G401 (cell line): ENCODE data around the gene DMBT1. TPM values are rescaled to one million over a fixed set of nuclear protein-coding genes. Genes with fewer than 3 reads are reported as not detected.

ENCODE experiments used
- DNase-seq: peaks from one replicate; pipeline ENCODE4 v3.0.0-alpha.2; 2015; ENCODE audit warnings: low spot score
- in situ Hi-C: cut with HindIII; loops from 2 replicates; pipeline ENCODE4 v1.10.0; 2016; ENCODE audit warnings: low sequenced_read_pairs, mixed read lengths
- total RNA-seq: library from RNA; depleted of rRNA; stranded (reverse); fragments of >200 nt; shearing (Covaris generic); gene quantifications from 2 replicates; pipeline ENCODE4 v1.2.3, GENCODE V29; 2014

DMBT1 gene
- total RNA-seq, 1 experiment from 2014 or later = not detected

DNA sequence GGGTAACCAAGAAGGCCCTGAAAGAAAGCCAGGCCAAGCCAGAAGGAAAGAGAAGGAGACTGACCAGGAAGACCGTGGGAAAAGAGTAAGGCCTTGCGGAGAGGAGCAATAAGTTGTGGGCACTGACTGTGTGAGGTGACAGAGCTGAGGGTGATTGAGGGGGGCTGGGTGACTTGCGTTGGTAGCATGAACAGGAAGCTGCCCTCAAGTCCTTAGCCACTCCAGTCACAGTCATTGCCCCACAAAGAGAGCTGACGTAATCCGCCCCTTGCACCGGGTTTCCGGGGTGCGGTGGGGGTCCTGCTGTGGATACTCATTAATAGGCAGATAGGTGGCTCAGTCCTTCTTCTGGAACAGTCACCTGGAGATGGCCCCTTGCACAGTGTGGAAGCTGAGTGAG is 16.1 kb upstream of the DMBT1 start:
- in situ Hi-C loops = no loop called here
- DNase-seq = no peak

DNA sequence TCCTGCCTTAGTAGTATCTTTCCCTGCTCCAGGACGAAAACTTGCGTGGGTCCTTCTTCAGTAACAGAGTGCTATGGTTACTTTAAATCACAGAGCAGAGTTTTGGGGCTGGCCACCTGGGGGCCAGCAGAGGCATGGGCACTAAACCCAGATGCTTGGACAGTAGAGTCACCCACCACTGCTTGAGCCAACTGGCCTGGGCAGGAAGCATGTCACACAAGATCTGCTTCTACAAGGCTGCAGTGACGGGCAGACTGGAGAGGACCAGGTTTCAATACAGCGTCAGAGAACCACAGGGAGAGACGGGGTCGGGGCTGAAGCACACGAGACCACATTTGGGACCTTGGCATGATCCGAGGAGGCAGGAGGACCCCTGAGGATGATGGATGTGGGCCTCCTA is 14.3 kb upstream of the DMBT1 start:
- DNase-seq = no peak
- in situ Hi-C loops = no loop called here

DNA sequence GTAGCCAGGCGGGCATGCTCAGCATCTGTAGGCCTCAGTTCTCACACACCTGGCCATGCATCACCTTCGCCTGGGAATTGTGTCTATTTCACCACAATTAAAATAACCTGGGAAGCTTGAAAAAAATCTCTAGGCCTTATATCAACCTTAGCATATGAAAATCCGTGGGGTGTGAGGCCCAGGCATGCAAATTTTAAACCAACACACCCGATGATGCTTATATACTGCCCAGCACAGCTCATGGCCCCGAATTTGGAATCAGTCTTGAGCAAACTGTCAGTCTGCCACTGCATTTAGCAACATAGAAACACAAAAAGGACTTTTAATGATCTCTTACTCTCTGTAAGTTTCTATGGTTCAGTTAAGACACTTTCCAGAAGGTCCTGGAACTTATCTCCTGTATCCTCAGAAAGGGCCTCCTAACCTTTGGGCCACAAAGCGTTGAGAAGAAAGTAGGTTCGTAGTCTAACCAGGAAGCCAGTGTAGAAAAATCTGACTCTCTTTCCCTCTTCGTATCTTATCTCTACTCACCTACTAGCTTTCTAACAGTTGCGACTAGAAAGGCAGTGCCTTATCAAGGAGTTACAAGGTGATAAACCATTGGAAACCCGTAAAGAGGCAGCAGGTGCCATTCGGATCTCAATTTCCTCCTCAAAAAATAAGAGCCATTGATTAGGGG is 12.0 kb upstream of the DMBT1 start:
- DNase-seq = no peak
- in situ Hi-C loops = no loop called here

DNA sequence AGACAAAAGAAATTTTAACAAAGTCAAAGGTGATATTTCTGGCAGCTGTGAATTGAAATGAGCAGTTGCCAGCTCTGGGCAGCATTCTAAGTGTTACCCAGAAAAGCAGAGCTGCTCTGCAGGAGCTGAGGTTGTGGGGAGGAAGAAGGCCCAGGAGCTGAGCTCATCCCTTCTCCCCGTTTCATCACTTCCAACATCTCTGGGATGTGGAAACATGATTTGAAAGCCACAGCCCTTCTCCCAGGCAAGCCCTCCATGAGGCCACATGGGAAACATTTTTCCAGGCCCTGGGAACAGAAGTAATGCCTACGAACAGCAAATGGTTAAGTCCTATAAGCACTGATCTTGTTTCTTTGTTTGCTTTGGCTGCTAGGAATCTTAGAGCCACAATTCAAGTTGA is 10.9 kb upstream of the DMBT1 start:
- in situ Hi-C loops = no loop called here
- no peak for DNase-seq

DNA sequence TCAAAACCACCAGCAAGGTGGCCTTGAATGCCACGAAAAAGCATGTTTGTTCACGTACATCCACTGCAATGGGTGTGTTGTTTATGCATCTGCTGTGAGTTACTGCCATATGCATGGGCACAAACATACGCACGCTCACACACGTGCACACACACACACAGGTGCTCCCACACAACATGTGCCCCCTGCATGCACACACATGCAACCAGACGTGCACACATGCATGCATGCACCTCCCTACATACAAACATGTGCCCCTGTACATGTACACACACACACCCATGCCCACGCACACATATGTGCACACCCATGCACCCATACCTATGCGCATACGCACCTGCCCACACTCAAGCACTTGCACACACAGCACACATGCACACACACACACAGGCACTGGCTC is 10.1 kb upstream of the DMBT1 start:
- in situ Hi-C loops = no loop called here
- no peak for DNase-seq

DNA sequence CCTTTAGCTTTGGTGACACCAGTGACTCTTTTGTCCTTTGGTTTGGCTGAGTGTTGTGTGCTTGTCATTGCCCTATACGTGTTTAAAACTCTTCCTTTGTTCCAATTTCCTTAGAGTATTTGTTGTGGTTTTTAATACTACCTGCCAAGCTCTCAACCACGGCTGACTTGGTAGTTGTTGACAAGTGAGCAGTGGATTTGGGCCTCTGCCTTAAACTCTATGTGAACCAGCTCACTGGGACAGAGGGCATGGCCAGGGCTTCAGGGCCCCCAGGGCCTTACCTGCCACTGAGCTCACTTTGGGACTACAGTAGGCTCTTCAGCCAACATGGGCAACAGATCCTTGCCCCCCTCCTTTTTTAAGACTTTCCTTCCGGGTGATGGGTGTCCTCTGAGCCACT is 9.6 kb upstream of the DMBT1 start:
- DNase-seq = no peak
- in situ Hi-C loops = no loop called here

DNA sequence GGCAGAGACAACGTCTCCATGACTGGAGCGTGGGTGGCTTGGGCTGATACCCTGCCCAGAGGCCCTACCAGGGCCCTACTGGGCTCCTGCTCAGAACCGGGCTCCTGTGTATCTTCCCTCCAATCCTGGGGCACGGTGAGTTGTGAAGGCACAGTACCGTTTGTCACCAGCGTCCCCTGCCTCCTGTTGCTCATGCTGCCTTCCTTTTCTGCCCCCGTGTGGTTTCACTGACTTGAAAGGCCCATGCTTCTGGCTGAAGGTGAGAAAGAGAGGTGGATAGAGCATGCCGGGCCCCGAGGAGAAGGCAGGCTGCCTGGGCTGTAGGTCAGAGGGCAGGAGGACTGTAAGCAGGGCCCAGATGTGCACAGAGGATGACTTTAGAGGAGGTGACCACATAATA is 9.1 kb upstream of the DMBT1 start:
- in situ Hi-C loops = no loop called here
- no peak for DNase-seq

DNA sequence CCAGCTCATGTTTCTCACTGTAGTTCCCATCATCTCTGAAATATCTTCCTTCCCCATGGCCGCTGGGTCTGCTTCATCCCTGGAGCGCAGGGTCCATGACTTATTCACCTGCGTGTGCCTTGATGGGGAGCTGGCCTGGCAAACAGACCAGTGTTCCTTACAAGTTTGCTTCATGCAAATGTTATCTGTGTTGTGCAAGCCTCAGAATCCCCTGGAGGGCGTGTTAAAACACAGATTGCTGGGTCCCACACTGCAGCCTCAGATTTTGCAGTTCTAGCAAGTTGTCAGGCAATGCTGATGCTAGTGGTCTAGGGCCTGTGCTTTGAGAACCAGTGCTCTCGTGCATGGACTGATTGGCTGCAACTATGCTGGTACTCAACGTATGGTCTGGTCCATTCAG is 7.2 kb upstream of the DMBT1 start:
- in situ Hi-C loops = no loop called here
- DNase-seq = no peak

DNA sequence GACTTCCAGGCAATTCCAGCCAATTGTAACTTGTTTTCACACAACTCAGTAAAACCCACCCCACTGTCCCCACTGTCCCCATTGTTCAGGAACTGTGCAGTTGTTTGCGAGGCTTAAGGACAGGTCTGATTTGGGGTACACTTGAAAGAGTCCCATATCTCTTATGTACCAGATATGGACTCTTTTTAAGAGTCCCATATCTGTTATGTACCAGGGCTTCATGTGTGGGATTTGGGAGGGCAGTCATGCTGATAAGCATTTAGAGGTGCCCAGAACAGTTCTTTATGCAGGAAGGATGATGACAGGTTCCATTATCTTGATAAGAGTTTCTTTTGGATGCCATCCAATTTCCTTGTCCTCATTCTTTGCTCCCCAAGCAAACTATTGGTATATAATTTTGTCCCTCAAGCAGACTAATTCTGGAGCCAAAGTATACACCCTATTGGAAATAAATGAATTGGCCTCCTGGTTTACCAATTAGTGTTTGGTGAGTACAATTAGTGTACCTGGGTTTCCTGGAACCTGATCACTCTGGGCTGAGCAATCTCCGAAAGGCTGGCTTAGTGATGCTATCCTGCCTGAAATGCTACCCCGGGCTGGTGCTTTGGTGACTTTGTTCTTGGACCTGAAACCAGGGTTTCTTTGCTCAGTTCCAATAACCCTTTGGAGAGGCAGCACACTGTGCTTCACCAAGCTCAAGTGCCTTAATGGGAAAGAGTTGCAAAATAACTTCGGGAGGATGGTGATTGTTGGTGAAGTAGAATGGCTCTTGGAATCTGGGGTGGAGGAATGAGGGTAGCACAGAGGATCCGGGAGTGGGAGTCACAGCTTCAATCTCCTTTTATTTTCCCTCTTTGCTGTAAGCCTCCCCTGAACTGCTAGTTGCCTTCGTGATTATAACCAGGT is 6.2 kb upstream of the DMBT1 start:
- no peak for DNase-seq
- in situ Hi-C loops = no loop called here

DNA sequence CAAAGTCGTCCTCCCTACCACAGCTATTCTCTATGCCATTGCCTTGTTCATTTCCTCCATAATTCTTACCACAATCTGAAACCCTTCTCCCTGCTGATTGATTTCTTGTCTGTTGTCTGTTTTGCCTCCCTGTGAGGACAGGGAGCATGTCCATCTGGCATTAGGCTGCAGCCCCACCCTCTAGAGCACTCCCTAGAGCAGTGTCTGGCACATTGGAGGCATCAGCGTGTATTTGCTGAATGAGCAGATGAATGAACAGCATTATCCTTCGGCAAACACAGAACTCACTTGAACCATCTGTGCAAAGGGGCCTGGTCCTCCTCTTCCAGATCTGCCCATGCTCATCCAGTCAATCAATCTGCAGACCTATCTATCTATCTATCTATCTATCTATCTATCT is 5.1 kb upstream of the DMBT1 start:
- DNase-seq = no peak
- in situ Hi-C loops = no loop called here

DNA sequence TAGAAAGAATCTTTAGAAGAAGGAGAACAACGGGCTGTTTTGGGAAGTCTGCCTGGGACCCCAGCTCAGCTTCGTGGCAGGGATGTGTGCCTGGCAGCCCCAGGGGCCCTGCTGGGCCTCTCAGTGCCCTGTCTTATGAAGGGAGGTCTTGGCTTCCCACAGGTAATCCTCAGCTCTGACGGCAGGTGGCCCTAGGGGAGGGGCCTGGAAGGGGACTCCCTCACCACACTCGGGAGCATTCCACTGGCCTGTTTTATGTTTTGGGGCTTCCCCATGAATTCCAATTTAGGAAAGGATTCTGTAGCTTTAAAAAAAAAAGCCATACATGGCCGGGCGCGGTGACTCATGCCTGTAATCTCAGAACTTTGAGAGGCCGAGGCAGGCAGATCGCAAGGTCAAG is 3.0 kb upstream of the DMBT1 start:
- in situ Hi-C loops = no loop called here

DNA sequence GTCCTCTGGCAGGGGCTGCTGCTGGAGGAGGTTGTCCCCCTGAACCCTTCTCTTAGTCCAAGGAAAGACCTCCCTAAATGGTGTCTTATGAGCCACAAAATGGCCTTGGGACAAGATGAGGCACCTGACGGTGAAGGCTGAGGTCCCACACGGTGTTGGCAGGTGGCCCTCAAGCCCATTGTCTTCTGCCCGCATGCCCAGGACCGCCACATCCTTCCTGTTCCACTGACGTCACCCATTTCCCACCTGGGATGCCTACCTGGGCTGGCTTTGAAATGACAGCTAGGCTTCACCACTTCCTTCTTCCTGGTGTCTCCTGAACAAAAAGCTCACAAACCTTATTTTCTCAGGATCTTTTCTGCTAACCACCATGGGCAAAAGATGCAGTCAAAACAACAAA is 2.1 kb upstream of the DMBT1 start:
- in situ Hi-C loops = no loop called here
- DNase-seq = no peak

More for the DNA sequence above, 3.0 kb upstream of the DMBT1 start:
- DNase-seq = no peak

DNA sequence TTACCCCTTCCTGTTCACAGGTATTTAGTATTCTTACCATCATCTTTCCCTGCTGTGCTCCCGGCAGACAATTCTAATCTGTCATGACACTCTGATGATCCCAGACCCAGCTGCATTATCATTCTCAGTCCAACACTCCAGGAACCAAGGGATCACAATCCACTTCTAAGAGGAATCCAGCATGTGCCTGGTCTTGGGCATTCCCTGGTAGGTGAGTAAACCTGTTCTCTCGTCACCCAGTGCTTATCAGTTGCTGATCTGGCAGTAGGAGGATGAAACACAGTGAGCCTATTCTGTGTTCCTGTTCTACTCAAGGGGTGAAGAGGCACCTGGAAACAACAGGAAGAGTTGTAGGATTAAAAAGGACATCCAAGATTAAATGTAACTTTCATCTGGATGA is 1.3 kb upstream of the DMBT1 start:
- DNase-seq = no peak
- in situ Hi-C loops = no loop called here

DNA sequence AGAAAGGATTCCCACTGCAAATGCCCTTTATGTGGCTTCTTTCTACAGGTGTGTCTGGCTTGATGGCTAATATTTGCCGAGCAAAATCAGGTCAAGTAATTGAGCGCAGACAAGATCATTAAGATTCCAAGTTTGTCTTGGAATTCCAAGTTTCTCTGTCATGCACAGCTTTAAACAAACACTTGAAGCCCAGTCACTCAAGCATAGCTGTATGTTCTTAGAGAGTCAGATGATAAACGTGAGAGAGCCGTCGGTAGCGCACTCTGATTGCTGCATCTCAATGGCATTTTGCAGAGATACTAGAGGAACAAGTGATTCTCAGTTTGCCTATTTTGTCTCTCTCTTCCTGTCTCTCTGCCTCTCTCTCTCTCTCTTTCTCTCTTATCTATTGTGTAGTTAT is 658 bp downstream of the DMBT1 start:
- in situ Hi-C loops = no loop called here
- DNase-seq = no peak

DNA sequence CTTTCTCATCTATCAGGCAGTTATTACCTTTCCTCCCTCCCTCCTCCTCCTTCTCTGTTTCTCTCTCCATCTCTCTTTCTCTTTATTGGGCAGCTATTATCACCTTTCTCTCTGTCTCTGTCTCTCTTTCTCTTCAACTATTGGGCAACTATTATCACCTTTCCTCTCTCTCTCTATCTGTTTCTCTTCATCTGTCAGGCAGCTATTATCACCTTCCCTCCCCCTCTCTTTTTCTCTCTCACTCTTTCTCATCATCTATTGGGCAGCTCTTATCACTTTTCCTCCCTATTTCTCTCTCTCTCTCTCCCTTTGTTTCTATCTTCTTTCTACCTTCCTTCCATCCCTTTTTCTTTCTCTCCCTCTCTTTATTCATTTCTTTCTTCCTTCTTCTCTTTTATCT is 1.2 kb downstream of the DMBT1 start:
- in situ Hi-C loops = no loop called here
- no peak for DNase-seq

DNA sequence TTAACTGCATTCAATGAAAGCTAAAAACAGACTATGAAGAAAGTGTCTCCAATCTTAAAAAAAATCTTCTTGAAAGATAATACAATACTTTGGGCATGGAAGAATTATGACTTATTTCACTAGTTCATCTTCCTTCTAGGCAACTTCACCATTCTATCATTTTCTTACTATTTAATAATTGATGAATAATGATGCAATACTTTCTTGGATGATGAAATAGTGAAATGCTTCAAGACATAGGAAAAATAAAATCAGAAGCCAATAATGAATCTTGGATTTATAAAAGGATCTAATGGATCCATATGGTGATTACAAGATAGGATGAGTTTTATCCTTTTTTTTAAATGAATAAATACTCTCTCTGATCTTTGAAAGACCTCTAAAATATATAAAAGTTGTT is 4.4 kb downstream of the DMBT1 start:
- in situ Hi-C loops = no loop called here
- no peak for DNase-seq

DNA sequence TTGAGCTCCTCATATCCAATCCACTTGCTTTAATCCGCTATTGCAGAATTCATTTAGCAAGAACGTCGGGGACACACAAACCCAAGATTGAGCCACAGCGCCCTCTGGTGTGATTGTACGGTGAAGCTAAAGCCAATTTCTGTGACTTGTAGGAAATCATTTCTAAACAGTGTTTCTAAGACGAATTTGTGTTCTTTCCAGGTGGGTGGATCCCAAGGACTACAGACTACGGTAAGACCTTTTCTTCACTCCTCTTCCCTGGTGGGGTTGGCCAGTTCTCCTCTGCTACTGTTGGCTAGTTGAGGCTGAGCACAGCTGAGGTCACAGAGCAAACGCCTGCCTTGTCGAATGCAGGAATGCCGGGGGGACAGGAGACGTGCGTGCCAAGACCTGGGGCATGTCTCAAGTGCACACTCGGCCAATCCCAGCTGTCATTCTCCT is 5.2 kb downstream of the DMBT1 start:
- DNase-seq = peak; percentile 57
- in situ Hi-C loops = no loop called here

DNA sequence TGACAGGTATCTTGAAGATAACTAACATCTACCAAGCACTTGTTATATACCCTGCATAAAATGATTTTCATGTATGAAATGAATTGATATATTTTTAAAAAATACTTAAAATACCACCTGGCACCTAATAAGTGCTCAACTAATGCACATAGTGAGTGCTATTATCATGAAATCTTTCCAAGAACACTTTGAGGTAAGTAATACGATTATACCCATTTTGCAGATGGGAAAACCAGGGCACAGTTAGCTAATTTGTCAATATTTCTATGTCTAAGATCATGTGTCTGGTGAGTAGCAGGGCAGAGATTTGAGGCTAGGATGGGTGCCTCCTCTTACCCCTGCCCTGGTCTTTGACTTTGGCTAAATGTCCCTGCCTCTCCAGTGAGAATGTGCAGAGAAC is 6.1 kb downstream of the DMBT1 start:
- in situ Hi-C loops = no loop called here

DNA sequence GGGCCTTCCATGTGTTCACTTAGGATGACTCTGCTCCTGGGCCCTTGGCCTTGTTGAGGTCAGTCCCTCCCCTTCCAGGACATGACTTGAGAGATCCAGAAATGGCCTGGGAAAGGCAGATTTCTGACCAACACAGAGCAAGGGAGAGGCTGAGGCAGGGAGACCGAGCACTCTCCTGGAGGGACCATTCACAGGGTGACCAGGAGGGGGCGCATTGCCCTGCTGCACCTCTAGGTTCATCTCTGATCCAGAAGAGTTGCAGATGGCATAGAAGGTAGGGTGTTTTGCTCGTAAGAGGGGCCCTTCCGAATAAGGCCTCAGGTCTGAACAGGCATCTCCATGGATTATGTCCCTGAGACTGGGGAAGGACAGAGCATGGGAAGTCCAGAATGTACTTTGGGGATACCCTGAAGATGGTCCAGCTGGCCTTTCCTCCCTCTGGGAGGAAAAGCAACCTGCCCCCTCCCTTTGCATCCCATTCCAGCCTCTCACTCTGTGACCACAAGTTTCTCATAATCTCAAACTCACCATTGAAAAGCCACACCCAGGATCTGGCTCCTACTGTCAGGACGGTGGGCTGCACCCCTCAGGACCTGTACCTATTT is 6.6 kb downstream of the DMBT1 start:
- in situ Hi-C loops = no loop called here
- no peak for DNase-seq

More for the DNA sequence above, 6.1 kb downstream of the DMBT1 start:
- DNase-seq = no peak

DNA sequence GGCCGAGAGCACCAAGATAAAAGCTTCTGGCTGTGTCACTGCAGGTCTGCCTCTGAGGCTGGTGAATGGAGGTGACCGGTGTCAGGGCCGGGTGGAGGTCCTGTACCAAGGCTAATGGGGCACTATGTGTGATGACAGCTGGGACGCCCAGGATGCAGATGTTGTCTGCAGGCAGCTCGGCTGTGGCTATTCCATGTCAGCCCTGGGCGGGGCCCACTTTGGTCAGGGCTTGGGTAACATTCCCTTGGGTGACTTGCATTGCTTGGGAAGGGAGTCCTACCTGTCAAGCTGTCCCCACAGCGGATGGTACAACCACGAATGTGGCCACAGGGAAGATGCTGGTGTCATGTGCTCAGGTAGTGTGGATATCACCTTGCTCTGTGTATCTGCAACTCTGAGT is 8.0 kb downstream of the DMBT1 start:
- in situ Hi-C loops = no loop called here
- no peak for DNase-seq
